ENCODE results near the gene FAM193B.

GRCh38 chr5:177557041-177557647 is 2.8 kb upstream of the FAM193B start:
- TF ChIP-seq POLR2AphosphoS5 (IDR thresholded peaks at IDR 0.05; ENCODE audit: low read depth, low read length) (no peak), SIN3A (IDR thresholded peaks at IDR 0.05; ENCODE audit: borderline replicate concordance, insufficient read depth, low read length) (no peak), REST (IDR thresholded peaks at IDR 0.05; ENCODE audit: insufficient read depth in 1 of 2, low read depth in 2 of 2, low read length in 2 of 2) (no peak)
